Measurements from ENCODE around the gene TMEM125.

GRCh38 chr1:43318831-43319230 lies 49.0 kb downstream of the TMEM125 start:
- TF ChIP-seq CTCF (IDR thresholded peaks at IDR 0.05) (no peak), POLR2AphosphoS5 (IDR thresholded peaks at IDR 0.05; ENCODE audit: low read depth, low read length) (no peak), REST (IDR thresholded peaks at IDR 0.05; ENCODE audit: insufficient read depth in 1 of 2, low read depth in 2 of 2, low read length in 1 of 2) (no peak), SIN3A (IDR thresholded peaks at IDR 0.05; ENCODE audit: borderline replicate concordance, insufficient read depth, low read depth, low read length) (no peak), TCF7L2 (IDR thresholded peaks at IDR 0.05; ENCODE audit: low read depth, low read length) (no peak)
